HG02981 (cell line): ENCODE data around the gene C8G.

Source experiments
- ATAC-seq: cut with Tn5 transposase; IDR thresholded peaks from one replicate; pipeline ENCODE4 v1.9.1; 2021; ENCODE audit warnings: mild to moderate bottlenecking, moderate library complexity; ENCODE audit not compliant: unreplicated experiment

The C8G gene

DNA sequence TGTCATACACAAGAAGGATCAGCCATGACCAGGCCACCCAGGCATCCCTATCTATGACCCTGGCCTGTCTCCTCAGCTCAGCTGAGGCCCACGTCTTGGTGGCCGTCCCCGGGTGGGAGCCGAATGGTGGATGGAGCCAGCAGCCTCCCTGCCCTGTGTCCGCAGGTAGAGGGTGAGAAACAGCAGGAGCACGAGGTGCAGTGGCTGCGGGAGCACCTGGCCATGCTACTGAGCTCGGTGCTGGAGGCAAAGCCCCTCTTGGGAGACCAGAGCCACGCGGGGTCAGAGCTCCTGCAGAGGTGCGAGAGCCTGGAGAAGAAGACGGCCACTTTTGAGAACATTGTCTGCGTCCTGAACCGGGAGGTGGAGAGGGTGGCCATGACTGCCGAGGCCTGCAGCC is 25.0 kb upstream of the C8G start:
- ATAC-seq, result no peak

DNA sequence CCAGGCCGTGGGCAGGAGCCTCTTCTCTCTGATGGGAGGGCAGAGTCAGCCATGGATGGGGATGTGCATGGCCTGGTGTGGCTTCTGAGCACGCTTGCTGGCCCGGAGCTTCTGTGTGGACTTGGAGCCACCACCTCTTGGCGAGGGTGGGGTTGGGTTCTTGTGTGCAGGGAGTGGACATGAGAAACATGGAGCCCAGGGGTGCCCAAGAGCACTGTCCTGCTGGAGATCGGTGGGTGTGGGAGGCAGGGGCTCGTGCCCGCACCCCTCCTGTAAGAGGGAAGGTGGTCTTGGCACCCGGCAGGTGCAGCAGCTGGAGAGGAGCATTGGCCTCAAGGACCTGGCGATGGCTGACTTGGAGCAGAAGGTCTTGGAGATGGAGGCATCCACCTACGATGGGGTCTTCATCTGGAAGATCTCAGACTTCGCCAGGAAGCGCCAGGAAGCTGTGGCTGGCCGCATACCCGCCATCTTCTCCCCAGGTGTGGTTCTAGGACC is 24.3 kb upstream of the C8G start:
- no peak for ATAC-seq

DNA sequence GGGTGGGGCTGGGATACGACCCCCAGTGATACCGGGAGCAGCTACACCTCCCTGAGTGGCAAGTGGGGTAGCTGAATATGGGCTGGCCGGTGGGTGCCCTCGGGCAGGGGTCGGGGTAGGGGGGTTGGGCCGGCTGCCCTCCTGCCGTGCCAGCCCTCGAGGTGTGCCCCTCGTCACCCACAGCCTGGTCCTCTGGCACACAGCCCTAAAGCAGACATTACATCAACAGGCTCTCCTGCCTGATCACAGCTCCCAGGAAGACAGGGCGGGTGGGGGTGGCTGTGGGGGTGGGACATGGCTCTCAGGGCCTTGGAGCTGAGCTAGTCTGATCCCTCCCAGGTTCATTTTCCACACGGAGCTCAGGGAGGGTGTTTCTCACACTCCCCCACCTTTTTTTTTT is 23.7 kb upstream of the C8G start:
- ATAC-seq, result no peak

DNA sequence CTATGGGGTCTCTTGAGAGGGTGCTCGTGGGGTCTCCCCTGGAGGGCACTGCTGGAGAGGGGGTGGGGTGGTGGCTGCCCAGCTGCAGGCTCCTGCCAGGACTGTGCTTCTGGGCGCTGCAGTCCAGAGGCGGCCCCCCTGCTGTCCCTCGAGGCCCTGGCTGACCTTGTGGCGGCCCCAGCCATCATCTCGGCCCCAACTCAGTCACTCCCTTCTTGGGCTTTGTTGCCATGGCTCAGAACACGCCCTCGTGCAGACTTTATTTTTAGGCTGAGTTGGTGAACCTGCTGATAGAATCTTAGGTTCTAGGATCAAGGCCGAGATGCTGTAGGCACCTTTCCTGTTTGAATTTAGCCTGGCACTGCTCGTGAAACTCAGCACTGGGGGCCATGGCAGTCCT is 23.3 kb upstream of the C8G start:
- no peak for ATAC-seq

DNA sequence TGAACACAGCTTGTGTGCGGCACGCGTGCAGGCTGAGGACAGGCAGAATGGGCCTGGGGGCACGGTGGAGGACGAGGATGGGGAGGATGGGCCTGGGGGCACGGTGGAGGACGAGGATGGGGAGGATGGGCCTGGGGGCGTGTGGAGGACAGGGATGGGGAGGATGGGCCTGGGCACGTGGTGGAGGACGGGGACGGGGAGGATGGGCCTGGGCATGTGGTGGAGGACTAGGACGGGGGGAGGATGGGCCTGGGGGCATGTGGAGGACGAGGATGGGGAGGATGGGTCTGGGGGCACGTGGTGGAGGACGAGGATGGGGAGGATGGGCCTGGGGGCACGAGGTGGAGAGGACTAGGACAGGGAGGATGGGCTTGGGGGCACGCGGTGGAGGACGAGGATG is 22.5 kb upstream of the C8G start:
- no peak for ATAC-seq

DNA sequence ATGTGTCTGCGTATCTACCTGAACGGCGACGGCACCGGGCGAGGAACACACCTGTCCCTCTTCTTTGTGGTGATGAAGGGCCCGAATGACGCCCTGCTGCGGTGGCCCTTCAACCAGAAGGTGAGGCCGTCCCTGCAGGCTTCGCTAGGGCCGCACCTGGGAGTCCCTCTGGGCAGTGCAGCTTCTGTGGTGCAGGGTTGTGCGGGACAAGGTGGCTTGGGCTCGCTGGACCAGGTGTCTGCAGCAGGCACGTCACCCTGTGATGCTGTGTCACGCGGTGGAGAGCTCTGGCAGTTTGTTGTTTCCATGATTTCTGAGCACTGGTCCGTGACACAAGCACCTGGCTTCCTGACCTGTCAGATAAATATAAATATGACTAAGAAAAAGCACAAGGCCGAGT is 21.2 kb upstream of the C8G start:
- no peak for ATAC-seq

DNA sequence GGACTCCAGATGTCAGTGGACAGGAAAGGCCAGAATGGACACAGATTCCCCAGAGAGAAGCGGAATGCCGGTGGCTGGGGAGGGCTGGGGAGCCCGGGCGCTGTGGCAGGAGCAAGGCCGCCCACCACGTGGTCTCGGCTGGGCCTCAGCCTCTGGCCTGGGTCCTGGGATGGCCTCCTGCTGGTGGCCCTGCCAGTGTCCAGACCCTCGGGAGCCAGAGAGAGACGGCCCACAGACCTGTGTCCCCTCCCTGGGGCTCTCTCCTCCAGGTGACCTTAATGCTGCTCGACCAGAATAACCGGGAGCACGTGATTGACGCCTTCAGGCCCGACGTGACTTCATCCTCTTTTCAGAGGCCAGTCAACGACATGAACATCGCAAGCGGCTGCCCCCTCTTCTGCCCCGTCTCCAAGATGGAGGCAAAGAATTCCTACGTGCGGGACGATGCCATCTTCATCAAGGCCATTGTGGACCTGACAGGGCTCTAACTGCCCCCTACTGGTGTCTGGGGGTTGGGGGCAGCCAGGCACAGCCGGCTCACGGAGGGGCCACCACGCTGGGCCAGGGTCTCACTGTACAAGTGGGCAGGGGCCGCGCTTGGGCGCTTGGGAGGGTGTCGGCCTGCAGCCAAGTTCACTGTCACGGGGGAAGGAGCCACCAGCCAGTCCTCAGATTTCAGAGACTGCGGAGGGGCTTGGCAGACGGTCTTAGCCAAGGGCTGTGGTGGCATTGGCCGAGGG is 19.5 kb upstream of the C8G start:
- ATAC-seq, result no peak

DNA sequence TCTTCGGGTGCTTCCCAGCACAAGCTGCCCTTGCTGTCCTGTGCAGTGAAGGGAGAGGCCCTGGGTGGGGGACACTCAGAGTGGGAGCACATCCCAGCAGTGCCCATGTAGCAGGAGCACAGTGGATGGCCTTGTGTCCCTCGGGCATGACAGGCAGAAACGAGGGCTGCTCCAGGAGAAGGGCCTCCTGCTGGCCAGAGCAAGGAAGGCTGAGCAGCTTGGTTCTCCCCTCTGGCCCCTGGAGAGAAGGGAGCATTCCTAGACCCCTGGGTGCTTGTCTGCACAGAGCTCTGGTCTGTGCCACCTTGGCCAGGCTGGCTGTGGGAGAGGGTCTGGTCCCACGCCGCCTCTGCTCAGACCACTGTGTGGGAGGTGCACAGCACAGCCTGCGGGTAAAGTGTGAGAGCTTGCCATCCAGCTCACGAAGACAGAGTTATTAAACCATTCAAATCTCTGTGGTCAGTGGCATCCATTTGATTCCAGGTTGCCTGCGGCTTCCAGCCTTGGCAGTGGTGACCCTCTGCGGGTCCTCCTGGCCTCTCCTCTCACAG is 18.8 kb upstream of the C8G start:
- ATAC-seq, result no peak

DNA sequence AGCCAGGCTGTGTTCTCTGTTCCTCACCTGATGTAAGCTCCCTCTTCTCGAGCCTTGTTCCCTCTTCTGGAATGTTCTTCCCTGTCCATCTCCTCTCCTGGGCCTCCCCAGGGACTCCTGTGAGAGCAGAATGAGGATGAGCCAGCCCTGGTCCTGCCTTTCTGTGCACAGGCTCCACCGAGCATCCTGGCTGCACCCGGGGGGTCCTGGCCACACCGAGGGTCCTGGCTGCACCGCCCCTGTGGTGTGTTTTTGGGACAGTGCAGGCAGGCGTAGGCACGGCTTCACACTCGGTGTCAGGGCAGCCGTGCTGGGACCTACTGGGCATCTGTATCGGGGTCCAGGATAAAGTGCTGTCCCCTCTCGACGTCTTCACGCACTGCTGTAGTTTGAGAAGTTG is 18.3 kb upstream of the C8G start:
- ATAC-seq, result no peak

DNA sequence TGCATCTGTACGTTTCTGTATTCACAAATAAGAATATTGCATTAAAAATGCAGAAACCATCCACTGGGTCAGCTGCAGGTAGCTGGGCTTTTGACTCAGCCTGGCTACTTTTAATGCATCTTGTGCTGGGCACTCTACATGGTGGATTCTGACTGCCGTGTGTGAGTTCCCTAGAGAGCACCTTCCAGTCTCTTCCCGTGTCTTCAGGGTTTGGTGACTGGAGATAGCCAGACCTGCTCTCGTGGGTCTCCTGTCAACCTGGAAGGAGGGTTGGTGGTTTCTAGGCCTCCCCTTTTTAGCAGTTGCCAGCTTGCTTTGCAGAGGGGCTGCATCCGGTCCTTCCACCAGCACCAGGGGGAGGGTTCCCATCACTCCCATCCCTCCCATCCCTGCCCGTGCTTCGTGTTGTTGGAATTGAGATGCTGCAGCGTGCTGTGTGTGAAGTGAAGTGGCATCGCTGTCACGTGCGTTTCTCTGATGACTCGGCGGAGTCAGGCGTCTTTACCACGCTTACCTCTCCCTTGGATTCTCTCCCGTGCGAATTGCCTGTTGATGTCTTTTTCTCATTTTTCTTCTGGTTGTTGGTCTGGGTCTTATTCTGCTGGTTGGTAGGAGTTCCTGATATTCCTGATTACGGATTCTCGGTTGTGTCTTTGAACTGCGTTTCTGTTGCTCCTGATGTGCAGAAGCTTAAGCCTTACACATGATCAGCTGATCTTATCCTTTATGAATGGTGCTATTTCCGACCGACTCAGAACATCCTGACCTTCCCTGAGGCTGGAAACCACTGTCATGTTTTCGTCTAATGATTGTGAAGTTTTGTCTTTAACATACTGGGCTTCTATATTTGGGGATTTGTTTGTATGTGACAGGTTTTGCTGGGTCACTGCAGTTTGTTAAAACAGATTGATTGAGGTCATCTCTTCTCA is 17.4 kb upstream of the C8G start:
- ATAC-seq, result no peak

DNA sequence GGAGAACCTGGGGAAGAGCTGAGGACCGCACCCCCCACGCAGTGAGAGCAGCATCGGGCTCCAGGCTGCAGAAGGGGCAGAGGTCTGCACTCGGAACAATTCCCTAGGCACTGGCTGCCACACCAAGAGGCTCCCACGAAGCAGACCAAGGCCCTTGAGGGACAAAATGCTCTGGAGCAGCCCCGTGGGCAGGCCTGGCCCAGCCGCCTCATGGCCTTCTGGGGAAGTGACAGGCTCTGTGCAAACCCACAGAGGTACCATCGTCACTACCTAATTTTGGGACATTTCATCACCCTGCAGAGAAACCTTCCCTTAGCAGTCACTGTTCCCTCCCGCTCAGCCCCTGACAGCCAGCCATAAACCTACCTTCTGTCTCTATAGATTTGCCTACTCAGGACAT is 16.5 kb upstream of the C8G start:
- no peak for ATAC-seq

DNA sequence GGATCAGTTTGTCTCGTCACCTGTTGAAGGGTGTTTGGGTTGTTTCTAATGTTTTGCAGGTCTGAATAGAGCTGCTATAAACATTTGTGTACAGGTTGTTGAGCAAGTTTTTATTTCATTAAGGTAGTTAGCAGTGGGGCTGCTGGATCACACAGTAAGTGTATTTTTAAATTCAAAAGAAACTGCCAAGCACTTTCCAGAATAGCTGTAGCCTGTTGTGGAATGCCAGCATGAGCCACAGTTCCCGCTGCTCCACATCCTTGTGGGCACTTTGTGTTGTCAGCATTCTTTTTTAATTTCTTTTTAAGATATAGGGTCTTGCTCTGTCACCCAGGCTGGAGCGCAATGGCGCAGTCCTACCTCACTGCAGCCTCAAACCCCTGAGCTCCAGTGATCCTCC is 15.0 kb upstream of the C8G start:
- ATAC-seq, result no peak

DNA sequence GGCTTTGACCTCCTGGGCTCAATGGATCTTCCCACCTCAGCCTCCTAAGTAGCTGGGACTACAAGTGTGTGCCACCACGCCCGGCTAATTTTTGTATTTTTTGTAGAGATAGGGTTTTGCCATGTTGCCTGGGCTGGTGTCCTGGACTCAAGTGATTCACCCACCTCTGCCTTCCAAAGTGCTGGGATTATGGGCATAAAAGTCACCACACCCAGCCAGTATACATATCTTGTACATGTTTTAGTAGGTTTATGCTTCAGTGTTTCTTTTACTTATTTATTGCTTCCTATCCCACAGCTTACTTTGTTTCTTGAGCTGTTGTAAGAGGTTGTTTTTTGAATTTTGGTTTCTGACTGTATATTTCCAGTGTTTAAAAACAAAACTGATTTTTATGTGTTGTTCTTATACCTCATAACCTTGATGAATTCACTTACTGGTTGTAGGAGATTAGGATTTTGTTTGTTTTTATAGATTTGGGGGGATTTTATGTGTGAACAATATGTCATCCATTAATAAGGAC is 13.4 kb upstream of the C8G start:
- ATAC-seq, result no peak

DNA sequence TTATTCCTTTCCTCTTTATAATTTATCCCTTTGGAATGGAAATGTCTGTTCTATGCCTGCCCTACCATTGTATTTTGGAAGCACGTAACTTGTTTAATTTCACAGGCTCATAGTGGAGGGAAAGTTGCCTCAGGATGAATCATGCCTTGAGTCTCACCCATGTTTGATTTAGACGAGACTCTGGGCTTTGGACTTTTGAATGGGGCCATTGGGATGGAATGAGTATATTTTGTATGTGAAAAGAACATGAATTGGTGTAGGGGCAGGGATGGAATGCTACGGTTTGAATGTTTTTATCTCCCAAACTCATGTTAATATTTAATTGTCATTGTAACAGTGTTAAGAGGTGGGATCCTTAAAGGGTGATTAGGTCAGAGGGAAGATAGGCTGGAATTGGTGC is 10.8 kb upstream of the C8G start:
- ATAC-seq, result no peak

DNA sequence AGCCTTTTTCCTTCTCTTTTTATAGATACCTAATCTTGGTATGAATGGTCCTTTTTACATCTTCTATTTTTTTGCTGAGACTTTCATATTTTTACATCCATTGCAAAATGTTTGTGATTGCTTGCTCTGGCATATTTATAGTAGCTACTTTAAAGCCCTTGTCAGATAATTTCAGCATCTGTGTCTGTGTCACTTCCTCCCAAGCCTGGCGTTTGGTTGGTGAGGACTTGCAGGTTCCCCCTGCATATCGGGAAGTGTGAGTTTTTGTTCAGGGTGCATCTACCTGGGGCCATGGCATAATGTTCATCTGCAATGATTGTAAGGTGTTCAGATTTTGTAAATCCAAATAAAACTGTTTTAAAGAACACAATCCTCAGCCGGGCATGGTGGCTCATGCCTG is 9.4 kb upstream of the C8G start:
- no peak for ATAC-seq

DNA sequence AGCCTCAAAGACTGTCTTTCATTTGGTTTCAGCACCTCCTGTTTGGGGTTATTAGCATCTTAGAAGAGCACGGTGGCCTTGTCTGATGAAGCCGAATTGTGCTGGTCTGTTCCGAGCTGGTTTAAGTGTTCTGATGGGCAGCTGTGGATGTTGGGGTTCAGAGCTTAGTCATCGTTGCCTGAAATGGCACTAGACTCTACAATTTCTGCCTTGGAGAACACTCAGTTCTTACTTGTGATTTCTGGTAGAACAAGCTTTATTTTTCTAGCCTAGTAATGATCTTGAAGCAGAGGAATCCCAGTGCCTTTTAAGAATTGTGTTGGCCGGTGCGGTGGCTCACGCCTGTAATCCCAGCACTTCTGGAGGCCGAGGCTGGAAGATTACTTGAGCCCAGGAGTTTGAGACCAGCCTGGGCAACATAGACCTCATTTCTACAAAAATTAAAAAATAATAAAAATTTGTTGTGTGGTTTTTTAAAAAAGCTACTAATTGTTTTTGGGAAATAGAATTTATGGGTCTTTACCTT is 8.3 kb upstream of the C8G start:
- no peak for ATAC-seq

DNA sequence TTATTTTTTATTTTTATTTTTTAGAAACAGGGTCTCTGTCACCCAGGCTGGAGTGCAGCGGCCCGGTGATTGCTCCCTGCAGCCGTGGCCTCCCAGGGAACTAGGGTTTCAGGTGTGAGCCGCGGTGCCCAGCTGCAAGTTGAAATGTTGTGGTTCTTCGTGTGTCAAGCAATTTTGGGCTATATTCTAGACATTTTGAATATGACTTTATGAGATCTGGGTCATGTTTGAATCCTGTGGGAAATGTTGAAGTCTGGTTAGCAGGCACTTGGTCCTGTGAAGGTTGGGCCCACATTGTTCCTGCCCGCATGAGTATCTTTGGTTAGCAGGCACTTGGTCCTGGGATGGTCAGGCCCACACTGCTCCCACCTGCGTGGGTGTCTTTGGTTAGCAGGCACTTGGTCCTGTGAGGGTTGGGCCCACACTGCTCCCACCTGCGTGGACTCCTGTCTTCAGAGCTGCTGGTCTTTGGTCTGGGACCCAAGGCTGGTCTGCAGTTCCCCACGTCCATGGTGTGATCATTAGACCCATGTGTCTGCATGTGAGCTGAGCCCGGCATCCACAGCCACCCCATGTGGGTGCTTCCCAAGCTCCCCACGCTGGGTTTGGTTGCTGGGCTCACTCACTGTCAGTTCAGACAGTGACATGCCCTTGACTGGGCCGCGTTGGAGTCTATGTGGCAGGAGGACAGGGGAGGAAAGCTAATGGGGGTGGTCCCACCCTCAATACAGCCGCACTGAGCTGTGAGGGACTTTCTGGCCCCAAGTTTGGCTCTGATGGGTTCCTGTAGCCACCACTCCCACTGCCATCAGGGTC is 7.6 kb upstream of the C8G start:
- ATAC-seq, result no peak

DNA sequence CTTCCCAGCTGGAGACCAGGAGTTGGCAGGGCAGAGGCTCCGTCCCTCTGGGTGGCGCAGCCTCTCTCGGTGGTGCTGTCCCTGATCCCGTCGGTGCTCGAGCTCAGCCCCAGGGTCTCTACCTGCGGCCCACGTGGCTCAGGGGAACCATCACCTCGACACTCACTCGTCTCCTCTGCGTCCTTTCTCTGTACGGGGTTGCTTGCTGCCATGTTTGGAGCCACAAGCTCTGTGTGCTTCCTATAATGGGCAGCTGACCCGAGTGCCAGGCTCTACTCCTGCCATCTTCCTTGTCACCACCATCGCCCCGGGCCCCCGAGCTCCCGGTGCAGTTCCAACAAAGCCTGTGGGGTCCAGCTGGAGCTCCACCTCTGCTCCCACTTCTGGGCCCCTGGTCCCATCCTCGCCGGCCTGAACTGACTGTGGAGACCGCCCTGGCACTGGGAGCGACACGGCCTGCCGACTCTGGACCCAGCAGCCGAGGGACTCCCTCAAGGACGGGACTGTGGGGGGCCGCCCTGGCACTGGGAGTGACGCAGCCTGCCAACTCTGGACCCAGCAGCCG is 5.5 kb upstream of the C8G start:
- no peak for ATAC-seq

DNA sequence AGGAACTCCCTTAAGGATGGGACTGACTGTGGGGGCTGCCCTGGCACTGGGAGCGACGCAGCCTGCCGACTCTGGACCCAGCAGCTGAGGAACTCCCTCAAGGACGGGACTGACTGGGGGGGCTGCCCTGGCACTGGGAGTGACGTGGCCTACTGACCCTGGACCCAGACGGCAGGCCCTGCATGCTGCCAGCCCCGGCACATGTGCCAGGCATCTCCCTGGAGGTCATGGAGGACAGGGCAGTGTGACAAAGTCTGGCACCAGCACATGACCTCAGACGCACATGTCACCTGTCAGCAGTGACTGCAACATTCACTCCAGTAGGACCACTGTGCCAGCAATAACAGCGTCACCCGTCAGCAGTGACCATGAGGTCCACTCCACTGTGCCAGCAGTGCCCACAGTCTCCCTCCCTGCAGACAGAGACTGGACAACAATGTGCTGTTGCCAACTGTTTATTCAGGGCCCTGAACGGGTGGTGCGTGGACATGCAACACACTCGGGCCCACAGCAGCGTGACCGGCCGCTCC is 5.0 kb upstream of the C8G start:
- no peak for ATAC-seq
